Suprapubic skin (tissue), 4 donors: ENCODE results near the gene MIER2. TPM values are rescaled to one million over a fixed set of nuclear protein-coding genes. Genes with fewer than 3 reads are reported as not detected.

ENCODE experiments used
- DNase-seq, 2 donors: peaks; one replicate each; pipeline ENCODE4 v3.0.0-alpha.2; 2019; ENCODE audit warnings: low spot score in 2 of 2
- H3K27ac ChIP-seq: fragments of 200-600 bp; sonication (generic); one replicate; pipeline ENCODE4 v1.5.1; 2019
- H3K27me3 ChIP-seq: fragments of 200-600 bp; sonication (generic); one replicate; pipeline ENCODE4 v1.5.1; 2019
- H3K36me3 ChIP-seq: fragments of 200-600 bp; sonication (generic); one replicate; pipeline ENCODE4 v1.5.1; 2019
- H3K4me1 ChIP-seq: fragments of 200-600 bp; sonication (generic); one replicate; pipeline ENCODE4 v1.5.1; 2019
- H3K4me3 ChIP-seq: fragments of 200-600 bp; sonication (generic); one replicate; pipeline ENCODE4 v1.5.1; 2019; ENCODE audit warnings: mild to moderate bottlenecking
- H3K9me3 ChIP-seq: fragments of 200-600 bp; sonication (generic); one replicate; pipeline ENCODE4 v1.5.1; 2019
- CTCF ChIP-seq, 2 donors: fragments of 200-600 bp in 1 of 2; fragments of 450-650 bp in 1 of 2; sonication (generic) in 1 of 2; IDR thresholded peaks; one replicate each; pipeline ENCODE4 v1.5.1; 2016 to 2019; ENCODE audit warnings: antibody characterized with exemption in 2 of 2, mild to moderate bottlenecking in 1 of 2, moderate library complexity in 1 of 2
- EP300 ChIP-seq: sonication (generic); formaldehyde crosslinking; IDR thresholded peaks from one replicate; pipeline ENCODE4 v1.6.1; 2017; ENCODE audit warnings: antibody characterized with exemption
- POLR2A ChIP-seq, 2 donors: fragments of 450-650 bp; IDR thresholded peaks; one replicate each; pipeline ENCODE4 v1.6.1; 2017; ENCODE audit warnings: antibody characterized with exemption in 2 of 2, mild to moderate bottlenecking in 2 of 2, moderate library complexity in 2 of 2
- POLR2AphosphoS5 ChIP-seq, 3 donors: sonication (generic); formaldehyde crosslinking; IDR thresholded peaks; one replicate each; pipeline ENCODE4 v1.6.1; 2017; ENCODE audit warnings: antibody characterized with exemption in 3 of 3
- WGBS: methylation state at CpG from one replicate; pipeline ENCODE4 v1.1.5; 2018; 5-methylcytosine and 5-hydroxymethylcytosine counted together
- total RNA-seq, 4 donors: library from RNA; depleted of rRNA; stranded (reverse); fragments of >200 nt; gene quantifications; one replicate each; pipeline ENCODE4 v1.1.0, GENCODE V29; 2016

MIER2 gene
- total RNA-seq, 4 donors from 2014 or later, result 17.5 to 55.7 (median 44.8) TPM

- no peaks in the 10 kb centered on the region for H3K4me1 ChIP-seq
- peaks cover 71% of the 10 kb centered on the region for H3K36me3 ChIP-seq
- H3K9me3 ChIP-seq, result no peaks in the 10 kb centered on the region
- TF ChIP-seq CTCF (IDR thresholded peaks at IDR 0.05) (no peak), POLR2AphosphoS5 (IDR thresholded peaks at IDR 0.05) (no peak), EP300 (no peak), POLR2A (IDR thresholded peaks at IDR 0.05) (no peak)
- WGBS, result 93% methylated on average over 20 of the region's 33 CpGs
- no peaks in the 10 kb centered on the region for H3K27me3 ChIP-seq
- no peak for DNase-seq
- H3K4me3 ChIP-seq, result peak overlapping the region; percentile 31
- no peak overlapping the region for H3K27ac ChIP-seq
These were observed 32.8 kb downstream of the MIER2 start for GRCh38 chr19:311813-312261.

- Histone ChIP-seq H3K4me3 (peak overlapping the region; percentile 31), H3K27me3 (no peaks in the 10 kb centered on the region), H3K27ac (peak overlapping the region; percentile 17), H3K9me3 (no peaks in the 10 kb centered on the region), H3K4me1 (no peaks in the 10 kb centered on the region), H3K36me3 (peaks cover 71% of the 10 kb centered on the region)
- DNase-seq, result no peak
- 97% methylated on average over 21 of the region's 24 CpGs for WGBS
- TF ChIP-seq POLR2A (IDR thresholded peaks at IDR 0.05) (no peak), POLR2AphosphoS5 (IDR thresholded peaks at IDR 0.05) (no peak), CTCF (IDR thresholded peaks at IDR 0.05) (no peak), EP300 (no peak)
These were observed 33.7 kb downstream of the MIER2 start for GRCh38 chr19:310781-311496.

- Histone ChIP-seq H3K9me3 (no peaks in the 10 kb centered on the region), H3K4me1 (no peaks in the 10 kb centered on the region), H3K36me3 (peaks cover 77% of the 10 kb centered on the region), H3K27ac (no peak overlapping the region), H3K27me3 (no peaks in the 10 kb centered on the region), H3K4me3 (peak overlapping the region; percentile 31)
- DNase-seq, result no peak
- 86% methylated on average over 30 of the region's 30 CpGs for WGBS
- TF ChIP-seq CTCF (IDR thresholded peaks at IDR 0.05), result no peak
- TF ChIP-seq EP300, result no peak
- no peak for TF ChIP-seq POLR2A (IDR thresholded peaks at IDR 0.05)
- no peak for TF ChIP-seq POLR2AphosphoS5 (IDR thresholded peaks at IDR 0.05)
These were observed 34.4 kb downstream of the MIER2 start for GRCh38 chr19:310141-310651.

- H3K4me3 ChIP-seq, result no peak overlapping the region
- no peaks in the 10 kb centered on the region for H3K27me3 ChIP-seq
- no peak overlapping the region for H3K27ac ChIP-seq
- H3K4me1 ChIP-seq, result no peaks in the 10 kb centered on the region
- 90% methylated on average over 14 of the region's 14 CpGs for WGBS
- TF ChIP-seq POLR2AphosphoS5 (IDR thresholded peaks at IDR 0.05), result no peak
- TF ChIP-seq CTCF (IDR thresholded peaks at IDR 0.05), result no peak
- TF ChIP-seq POLR2A (IDR thresholded peaks at IDR 0.05), result no peak
- TF ChIP-seq EP300, result no peak
- H3K9me3 ChIP-seq, result no peaks in the 10 kb centered on the region
- peaks cover 76% of the 10 kb centered on the region for H3K36me3 ChIP-seq
- no peak for DNase-seq
These were observed 35.4 kb downstream of the MIER2 start for GRCh38 chr19:309206-309565.

GRCh38 chr19:308471-309205 lies 36.0 kb downstream of the MIER2 start:
- H3K27me3 ChIP-seq, result no peaks in the 10 kb centered on the region
- H3K27ac ChIP-seq, result no peak overlapping the region
- peaks cover 70% of the 10 kb centered on the region for H3K36me3 ChIP-seq
- no peak overlapping the region for H3K4me3 ChIP-seq
- WGBS, result 87% methylated on average over 3 of the region's 48 CpGs
- no peak for DNase-seq
- H3K4me1 ChIP-seq, result no peaks in the 10 kb centered on the region
- no peak for TF ChIP-seq CTCF (IDR thresholded peaks at IDR 0.05)
- TF ChIP-seq POLR2A (IDR thresholded peaks at IDR 0.05), result no peak
- no peak for TF ChIP-seq POLR2AphosphoS5 (IDR thresholded peaks at IDR 0.05)
- TF ChIP-seq EP300, result no peak
- no peaks in the 10 kb centered on the region for H3K9me3 ChIP-seq
